Spleen (tissue), 11 donors: Measurements from ENCODE around the gene FGD6. TPM values are rescaled to one million over a fixed set of nuclear protein-coding genes. Genes with fewer than 3 reads are reported as not detected.

Experiments used
- DNase-seq: peaks from one replicate; pipeline ENCODE4 v3.0.0-alpha.2; 2020
- H3K27ac ChIP-seq, 8 donors: fragments of 200-600 bp; sonication (generic) in 7 of 8; 1 replicate in 4 of 8; 2 replicates in 4 of 8; pipeline versions ENCODE4 v1.5.0 to v1.8.0; 2016 to 2021; ENCODE audit warnings: inconsistent platforms in 4 of 8, mild to moderate bottlenecking in 4 of 8, moderate library complexity in 1 of 8
- H3K27me3 ChIP-seq, 7 donors: fragments of 200-600 bp; sonication (generic) in 6 of 7; replicated peaks in 1 of 7; 1 replicate in 4 of 7; 2 replicates in 3 of 7; pipeline versions ENCODE4 v1.5.0 to v1.8.0; 2016 to 2021; ENCODE audit warnings: inconsistent platforms in 3 of 7, mild to moderate bottlenecking in 1 of 7
- H3K36me3 ChIP-seq, 6 donors: fragments of 200-600 bp; sonication (generic) in 5 of 6; 1 replicate in 4 of 6; 2 replicates in 2 of 6; pipeline versions ENCODE4 v1.5.0 to v1.8.0; 2016 to 2021; ENCODE audit warnings: inconsistent platforms in 2 of 6
- H3K4me1 ChIP-seq, 6 donors: fragments of 200-600 bp; sonication (generic) in 5 of 6; 1 replicate in 3 of 6; 2 replicates in 3 of 6; pipeline versions ENCODE4 v1.5.0 to v1.8.0; 2016 to 2021; ENCODE audit warnings: inconsistent platforms in 3 of 6
- H3K4me3 ChIP-seq, 8 donors: fragments of 200-600 bp; sonication (generic) in 7 of 8; 1 replicate in 4 of 8; 2 replicates in 4 of 8; pipeline versions ENCODE4 v1.5.0 to v1.8.0; 2016 to 2021; ENCODE audit warnings: inconsistent platforms in 4 of 8, mild to moderate bottlenecking in 4 of 8, moderate library complexity in 2 of 8
- H3K9me3 ChIP-seq, 8 donors: fragments of 200-600 bp; sonication (generic) in 7 of 8; 1 replicate in 4 of 8; 2 replicates in 4 of 8; pipeline versions ENCODE4 v1.5.0 to v1.8.0; 2016 to 2021; ENCODE audit warnings: inconsistent platforms in 4 of 8
- CTCF ChIP-seq, 11 experiments: fragments of 200-600 bp in 7 of 11; fragments of 450-650 bp in 4 of 11; sonication (generic) in 4 of 11; IDR thresholded peaks in 8 of 11; conservative IDR thresholded peaks in 3 of 11; 1 replicate in 7 of 11; 2 replicates in 4 of 11; pipeline versions ENCODE4 v1.4.0 to v1.8.0; 2016 to 2021; ENCODE audit warnings: antibody characterized with exemption in 11 of 11, inconsistent platforms in 4 of 11, mild to moderate bottlenecking in 1 of 11
- POLR2A ChIP-seq, 3 donors: fragments of 450-650 bp; IDR thresholded peaks; one replicate each; pipeline ENCODE4 v1.5.1; 2017; ENCODE audit warnings: antibody characterized with exemption in 3 of 3, mild to moderate bottlenecking in 1 of 3
- POLR2AphosphoS5 ChIP-seq, 3 donors: sonication (generic); formaldehyde crosslinking; IDR thresholded peaks; one replicate each; pipeline ENCODE4 v1.5.1; 2017; ENCODE audit warnings: antibody characterized with exemption in 3 of 3
- WGBS, 5 donors: extraction: QIAGEN DNeasy Blood & Tissue Kit in 3 of 5; methylation state at CpG; one replicate each; pipeline versions ENCODE4 v1.1.5 to v1.1.7; 2013 to 2018; 5-methylcytosine and 5-hydroxymethylcytosine counted together
- intact Hi-C: fragments of 100-400 bp; cut with DNase I; formaldehyde crosslinking; loops from one replicate; pipeline ENCODE4 v1.15.0; 2023; ENCODE audit warnings: low total_unique reads
- polyA plus RNA-seq, 3 donors: library from polyadenylated mRNA; stranded (reverse); fragments of 200-250 nt; gene quantifications; one replicate each; pipeline ENCODE4 v1.2.1, GENCODE V29; 2013
- total RNA-seq, 7 donors: library from RNA; depleted of rRNA in 3 of 7; stranded (reverse); fragments of >200 nt in 3 of 7; fragmentation: NEBNext Ultra II Directional in 4 of 7; extraction: Animal tissue kit (Norgen Biotek cat#: 25700) in 4 of 7; gene quantifications; one replicate each; pipeline versions ENCODE4 v1.1.0 to v1.2.1, GENCODE V29; 2016 to 2021
- donor health status: healthy with polysubstance abuse.
- donor health status: DM: no; HTN: no; CAD: no; lungs with moderate emphysema.
- donor health status: DM: no; HTN: no; CAD: no.
- donor health status: Bipolar disorder and iron deficiency.
- donor health status: healthy.
- donor health status: DM: no; HTN: no; CAD: no.
- donor health status: DM: yes; HTN: yes; CAD: no.

FGD6 gene
- total and polyA plus RNA-seq, 10 donors = 0.78 to 13.0 (median 10.4) TPM

- DNase-seq = no peak
- WGBS, 5 donors = 90 to 100% (median 91%) methylated on average over 1 of the region's 1 CpG
- intact Hi-C loops = no loop called here
Measured at GRCh38 chr12:95070378-95070777, 146.9 kb downstream of the FGD6 start.

GRCh38 chr12:95066091-95066855 is 151.0 kb downstream of the FGD6 start:
- intact Hi-C loops = no loop called here
- peaks cover 0 to 22% (median 5%) of the 10 kb centered on the region in 6 donors for H3K4me1 ChIP-seq
- peaks cover 0 to 84% (median 47%) of the 10 kb centered on the region in 6 donors for H3K36me3 ChIP-seq
- 93 to 96% (median 94%) methylated on average over 7 of the region's 7 CpGs for whole genome bisulfite sequencing, 5 donors
- TF ChIP-seq CTCF (IDR thresholded peaks at IDR 0.05 in 8 of 11, conservative IDR thresholded peaks at IDR 0.05 in 3 of 11) (no peak), POLR2AphosphoS5 (IDR thresholded peaks at IDR 0.05) (no peak), POLR2A (IDR thresholded peaks at IDR 0.05) (no peak)
- no peaks in the 10 kb centered on the region for H3K27me3 ChIP-seq
- no peak overlapping the region for H3K4me3 ChIP-seq
- no peaks in the 10 kb centered on the region for H3K9me3 ChIP-seq
- H3K27ac ChIP-seq = no peak overlapping the region
- no peak for DNase-seq

More at GRCh38 chr12:95070378-95070777, 146.9 kb downstream of the FGD6 start:
- H3K27me3 ChIP-seq = no peaks in the 10 kb centered on the region
- H3K27ac ChIP-seq = no peak overlapping the region
- H3K36me3 ChIP-seq = peaks cover 0 to 43% (median 18%) of the 10 kb centered on the region in 6 donors
- TF ChIP-seq POLR2AphosphoS5 (IDR thresholded peaks at IDR 0.05) (no peak), CTCF (IDR thresholded peaks at IDR 0.05 in 8 of 11, conservative IDR thresholded peaks at IDR 0.05 in 3 of 11) (no peak), POLR2A (IDR thresholded peaks at IDR 0.05) (no peak)
- peaks cover 0 to 45% (median 24%) of the 10 kb centered on the region in 6 donors for H3K4me1 ChIP-seq
- no peaks in the 10 kb centered on the region for H3K9me3 ChIP-seq
- H3K4me3 ChIP-seq = no peak overlapping the region

- H3K9me3 ChIP-seq = no peaks in the 10 kb centered on the region
- intact Hi-C loops = no loop called here
- WGBS, 5 donors = 90 to 96% (median 93%) methylated on average over 1 of the region's 1 CpG
- peaks cover 0 to 100% (median 82%) of the 10 kb centered on the region in 6 donors for H3K36me3 ChIP-seq
- no peaks in the 10 kb centered on the region for H3K27me3 ChIP-seq
- H3K27ac ChIP-seq = no peak overlapping the region
- H3K4me3 ChIP-seq = no peak overlapping the region
- TF ChIP-seq CTCF (IDR thresholded peaks at IDR 0.05 in 8 of 11, conservative IDR thresholded peaks at IDR 0.05 in 3 of 11) = no peak
- TF ChIP-seq POLR2AphosphoS5 (IDR thresholded peaks at IDR 0.05) = no peak
- TF ChIP-seq POLR2A (IDR thresholded peaks at IDR 0.05) = no peak
- DNase-seq = no peak
- H3K4me1 ChIP-seq = no peaks in the 10 kb centered on the region
Measured at GRCh38 chr12:95060951-95061350, 156.3 kb downstream of the FGD6 start.

DNA sequence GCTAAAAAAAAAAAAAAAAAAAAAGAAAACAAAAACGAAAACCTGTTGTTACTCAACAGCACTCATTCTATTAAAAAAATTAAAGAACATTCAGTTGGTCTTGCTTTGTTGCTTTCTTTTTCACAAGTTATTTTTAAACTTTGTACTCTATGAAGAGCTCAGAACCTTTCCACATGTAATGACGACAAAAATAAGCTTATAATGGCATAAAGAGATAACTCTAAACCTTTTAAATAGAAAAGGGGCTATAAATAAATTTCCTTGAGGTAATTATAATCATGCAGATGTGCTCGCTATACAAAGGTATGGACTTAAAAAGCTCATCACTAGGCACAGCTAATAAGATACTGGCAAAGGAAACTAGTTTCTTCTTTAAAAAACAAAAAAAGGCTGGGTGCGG is 157.3 kb downstream of the FGD6 start:
- Histone ChIP-seq H3K27ac (no peak overlapping the region), H3K4me1 (no peaks in the 10 kb centered on the region), H3K4me3 (no peak overlapping the region), H3K27me3 (no peaks in the 10 kb centered on the region), H3K9me3 (no peaks in the 10 kb centered on the region), H3K36me3 (peaks cover 0 to 100% (median 83%) of the 10 kb centered on the region in 6 donors)
- TF ChIP-seq POLR2A (IDR thresholded peaks at IDR 0.05) (no peak), POLR2AphosphoS5 (IDR thresholded peaks at IDR 0.05) (no peak), CTCF (IDR thresholded peaks at IDR 0.05 in 8 of 11, conservative IDR thresholded peaks at IDR 0.05 in 3 of 11) (no peak)
- 90 to 97% (median 90%) methylated on average over 4 of the region's 4 CpGs for WGBS, 5 donors
- no peak for DNase-seq
- intact Hi-C loops = no loop called here
